HepG2 (cell line): ENCODE measurements around the gene PRCP. TPM values are rescaled to one million over a fixed set of nuclear protein-coding genes. Genes with fewer than 3 reads are reported as not detected.

Experiments used
- DMAP1 ChIP-seq: IDR thresholded peaks from 2 replicates; pipeline ENCODE4 v1.6.1; 2016
- JUND ChIP-seq: sonication (generic); formaldehyde crosslinking; IDR thresholded peaks from 2 replicates; pipeline ENCODE4 v1.8.0; 2022; ENCODE audit warnings: mild to moderate bottlenecking, missing genetic modification reagents
- LBX2 ChIP-seq: sonication (generic); formaldehyde crosslinking; IDR thresholded peaks from 2 replicates; pipeline ENCODE4 v1.5.0; 2020; ENCODE audit warnings: missing genetic modification reagents, mild to moderate bottlenecking, borderline replicate concordance
- SMC3 ChIP-seq: IDR thresholded peaks from 2 replicates; pipeline ENCODE4 v1.6.1; 2011; ENCODE audit warnings: low read length, improper control_type of control experiment
- ZFP90 ChIP-seq: sonication (generic); formaldehyde crosslinking; IDR thresholded peaks from 2 replicates; pipeline ENCODE4 v1.8.0; 2022; ENCODE audit warnings: missing genetic modification reagents, mild to moderate bottlenecking, inconsistent platforms, borderline replicate concordance
- ZNF235 ChIP-seq: sonication (generic); formaldehyde crosslinking; IDR thresholded peaks from 2 replicates; pipeline ENCODE4 v1.8.1; 2023; ENCODE audit warnings: mild to moderate bottlenecking, missing genetic modification reagents, borderline replicate concordance
- ZNF687 ChIP-seq: sonication (generic); formaldehyde crosslinking; IDR thresholded peaks from 2 replicates; pipeline ENCODE4 v1.5.1; 2020; ENCODE audit warnings: mild to moderate bottlenecking, missing genetic modification reagents, moderate library complexity
- ZNF691 ChIP-seq: sonication (generic); formaldehyde crosslinking; IDR thresholded peaks from 2 replicates; pipeline ENCODE4 v1.4.0; 2020; ENCODE audit warnings: missing genetic modification reagents, low read depth, mild to moderate bottlenecking, borderline replicate concordance
- polyA plus RNA-seq, 8 experiments: library from polyadenylated mRNA; depleted of rRNA in 3 of 8; stranded (reverse) in 7 of 8; unstranded in 1 of 8; fragments of >200 nt; fragmentation: Illumina TruSeq in 4 of 8; extraction: Trizol in 4 of 8; gene quantifications; 2 replicates each; pipeline versions ENCODE4 v1.2.1 to v1.2.3, GENCODE V29; 2011 to 2016; ENCODE audit warnings: low read depth in 4 of 8, missing spikeins in 1 of 8, mixed read lengths in 1 of 8; ENCODE audit not compliant: insufficient read depth in 1 of 8
- total RNA-seq, 5 experiments: library from RNA; depleted of rRNA; stranded (reverse); fragments of >200 nt; fragmentation: Illumina TruSeq; extraction: Trizol; gene quantifications; 2 replicates each; pipeline ENCODE4 v1.2.3, GENCODE V29; 2016; ENCODE audit warnings: low read depth in 1 of 5

The PRCP gene
- total and polyA plus RNA-seq, 2 of the 13 experiments (the other 11 are each of a cell fraction or from before 2014, with no cell fraction given) = 84.2 to 105 TPM

- no peak for TF ChIP-seq ZNF687 (CRISPR knock-in tag)
- no peak for TF ChIP-seq LBX2
- no peak for TF ChIP-seq ZFP90
- TF ChIP-seq JUND (CRISPR knock-in tag) = no peak
- TF ChIP-seq ZNF691 (CRISPR knock-in tag) = no peak
- no peak for TF ChIP-seq SMC3
- no peak for TF ChIP-seq ZNF235
- TF ChIP-seq DMAP1 (CRISPR knock-in tag) = no peak
- TF ChIP-seq, all 625 proteins: peak for 0
These were observed 40.5 kb downstream of the PRCP start (continued) for GRCh38 chr11:82859750-82860149.
